ENCODE results near the gene TWF2. TPM values are rescaled to one million over a fixed set of nuclear protein-coding genes. Genes with fewer than 3 reads are reported as not detected.

The TWF2 gene
- polyA plus RNA-seq, 3 donors, result 141 to 199 (median 176) TPM

DNA sequence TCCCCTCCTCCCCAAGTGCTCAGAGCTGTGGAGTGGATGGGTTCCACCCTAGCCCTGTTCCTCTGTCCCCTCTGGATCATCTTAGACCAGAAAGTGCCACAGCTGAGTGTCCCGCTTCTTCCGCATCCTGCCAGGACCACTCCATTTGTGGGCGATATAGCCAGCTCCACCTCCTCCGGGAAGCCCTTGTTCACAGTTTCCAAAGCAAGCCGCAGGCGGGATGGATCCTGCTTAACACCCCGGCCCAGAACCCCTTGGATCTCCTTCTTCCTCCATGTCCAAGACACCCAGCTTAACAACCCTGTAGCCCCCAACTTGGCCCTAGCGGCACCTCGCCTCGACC lies 41.5 kb downstream of the TWF2 start:
- Histone ChIP-seq H3K27me3 (ENCODE audit: control insufficient read depth in 2 of 2, insufficient read depth in 2 of 2, low read length in 2 of 2) (no peaks in the 10 kb centered on the region), H3K27ac (ENCODE audit: low read depth in 1 of 2, low read length in 2 of 2) (peak overlapping the region; percentile 76 to 83), H3K9me3 (replicated peaks in 1 of 2; ENCODE audit: control insufficient read depth in 1 of 2, insufficient read depth in 1 of 2, low read length in 2 of 2) (no peaks in the 10 kb centered on the region), H3K4me3 (replicated peaks in 1 of 3; ENCODE audit: low read depth in 2 of 3, low read length in 3 of 3) (peak overlapping the region; percentile 3 to 86 (median 66)), H3K4me2 (replicated peaks; ENCODE audit: extremely low read depth, low read length, poor library complexity, severe bottlenecking) (peak overlapping the region; percentile 84), H4K20me1 (ENCODE audit: insufficient read depth, low read length) (peaks cover 18% of the 10 kb centered on the region), H3K4me1 (ENCODE audit: control insufficient read depth in 1 of 2, insufficient read depth in 2 of 2, low read length in 2 of 2) (peaks cover 67 to 72% of the 10 kb centered on the region in 2 donors), H3K79me2 (ENCODE audit: insufficient read depth, low read length) (peaks cover 37% of the 10 kb centered on the region), H3K9ac (ENCODE audit: insufficient read depth, low read length, poor library complexity, severe bottlenecking) (peak overlapping the region; percentile 88), H3K36me3 (replicated peaks in 1 of 2; ENCODE audit: control insufficient read depth in 1 of 2, insufficient read depth in 2 of 2, low read length in 2 of 2) (no peaks in the 10 kb centered on the region), H2AFZ (ENCODE audit: insufficient read depth, low read depth, low read length, poor library complexity, severe bottlenecking) (peak overlapping the region; percentile 71)
- Mint-ChIP-seq H3K4me1 (peaks cover 67% of the 10 kb centered on the region), H3K9me3 (no peaks in the 10 kb centered on the region), H3K27ac (peak overlapping the region; percentile 92 to 98 (median 93)), H3K36me3 (peaks cover 13 to 20% of the 10 kb centered on the region in 2 donors), H3K4me3 (peak overlapping the region; percentile 97 to 98), H3K27me3 (ENCODE audit: low read depth in 3 of 3) (peaks cover 0 to 4% (median 0%) of the 10 kb centered on the region in 3 donors)
- intact Hi-C loops (cut with micrococcal nuclease), result loop anchor here (5.0 kb wide), 2 partner anchors 45 to 135 kb away; partner anchors contain the start of gene POC1A (in 1 of the 2)
- 58% methylated on average over 9 of the region's 10 CpGs for WGBS (ENCODE audit: insufficient coverage)
- no peak for DNase-seq
- no peak for TF ChIP-seq CTCF (IDR thresholded peaks at IDR 0.05)

DNA sequence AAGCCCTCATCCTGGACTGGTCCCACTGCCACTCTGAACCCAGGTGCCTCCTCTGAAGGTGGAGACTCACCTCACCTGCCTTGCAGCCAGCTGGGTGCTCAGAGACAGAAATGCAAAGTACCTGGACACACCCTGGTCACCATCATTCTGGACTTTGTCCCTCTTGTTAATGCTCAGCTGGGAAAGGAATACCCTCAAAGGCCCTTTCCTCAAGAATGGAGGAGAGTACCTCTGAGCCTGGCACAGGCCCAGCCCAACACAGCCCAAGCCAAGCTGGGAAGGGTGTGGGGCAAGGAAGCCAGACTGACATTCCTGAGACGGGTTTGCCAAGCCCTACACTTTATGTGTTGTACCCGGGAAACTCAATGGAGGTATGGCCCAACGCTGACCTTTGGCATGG lies 42.0 kb downstream of the TWF2 start:
- 94% methylated on average over 2 of the region's 3 CpGs for WGBS (ENCODE audit: insufficient coverage)
- peak overlapping the region in 1 of 3 experiments; percentile 86 for H3K4me3 ChIP-seq (replicated peaks in 1 of 3; ENCODE audit: low read depth in 2 of 3, low read length in 3 of 3)

More for the DNA sequence above, 42.0 kb downstream of the TWF2 start:
- H3K9ac ChIP-seq (ENCODE audit: insufficient read depth, low read length, poor library complexity, severe bottlenecking), result no peak overlapping the region
- no peak for DNase-seq
- intact Hi-C loops (cut with micrococcal nuclease), result loop anchor here (5.0 kb wide), 2 partner anchors 45 to 135 kb away; partner anchors contain the start of gene POC1A (in 1 of the 2)
- H2AFZ ChIP-seq (ENCODE audit: insufficient read depth, low read depth, low read length, poor library complexity, severe bottlenecking), result peak overlapping the region; percentile 71
- peak overlapping the region; percentile 84 for H3K4me2 ChIP-seq (replicated peaks; ENCODE audit: extremely low read depth, low read length, poor library complexity, severe bottlenecking)
- H3K4me1 Mint-ChIP-seq, result peaks cover 62% of the 10 kb centered on the region
- peaks cover 37% of the 10 kb centered on the region for H3K79me2 ChIP-seq (ENCODE audit: insufficient read depth, low read length)
- H3K4me3 Mint-ChIP-seq, result no peak overlapping the region
- H3K27me3 ChIP-seq (ENCODE audit: control insufficient read depth in 2 of 2, insufficient read depth in 2 of 2, low read length in 2 of 2), result no peaks in the 10 kb centered on the region
- peaks cover 16% of the 10 kb centered on the region for H4K20me1 ChIP-seq (ENCODE audit: insufficient read depth, low read length)
- TF ChIP-seq CTCF (IDR thresholded peaks at IDR 0.05), result no peak
- H3K4me1 ChIP-seq (ENCODE audit: control insufficient read depth in 1 of 2, insufficient read depth in 2 of 2, low read length in 2 of 2), result peaks cover 62 to 67% of the 10 kb centered on the region in 2 donors
- peak overlapping the region; percentile 76 to 83 for H3K27ac ChIP-seq (ENCODE audit: low read depth in 1 of 2, low read length in 2 of 2)
- no peaks in the 10 kb centered on the region for H3K9me3 ChIP-seq (replicated peaks in 1 of 2; ENCODE audit: control insufficient read depth in 1 of 2, insufficient read depth in 1 of 2, low read length in 2 of 2)
- no peaks in the 10 kb centered on the region for H3K9me3 Mint-ChIP-seq
- peaks cover 0 to 4% (median 0%) of the 10 kb centered on the region in 3 donors for H3K27me3 Mint-ChIP-seq (ENCODE audit: low read depth in 3 of 3)
- H3K36me3 Mint-ChIP-seq, result peaks cover 13 to 17% of the 10 kb centered on the region in 2 donors
- peak overlapping the region; percentile 92 to 98 (median 93) for H3K27ac Mint-ChIP-seq
- H3K36me3 ChIP-seq (replicated peaks in 1 of 2; ENCODE audit: control insufficient read depth in 1 of 2, insufficient read depth in 2 of 2, low read length in 2 of 2), result no peaks in the 10 kb centered on the region

Measured in CD14-positive monocyte (primary cell).